Stimulated activated naive CD8-positive, alpha-beta T cell treated with anti-CD3 and anti-CD28 coated beads, Interleukin-15, Interleukin-2, amounts not matched to agents 100 ng/mL and 50 ng/mL, for 24 hours (primary cell): ENCODE data around the gene DBF4B.
"Not testable (repeated sequence)": the region's sequence is repeated elsewhere in the genome, so short reads cannot be mapped to it uniquely, and the experiment has no call there.

Experiments
- H3K27ac Mint-ChIP-seq: one replicate; pipeline ENCODE4 v1.8.0; 2021; ENCODE audit warnings: mild to moderate bottlenecking, mixed read lengths
- H3K27me3 Mint-ChIP-seq: one replicate; pipeline ENCODE4 v1.8.0; 2021; ENCODE audit warnings: mixed read lengths
- H3K36me3 Mint-ChIP-seq: one replicate; pipeline ENCODE4 v1.8.0; 2021; ENCODE audit warnings: low read depth, mixed read lengths
- H3K4me1 Mint-ChIP-seq: one replicate; pipeline ENCODE4 v1.8.0; 2021; ENCODE audit warnings: low read depth, mixed read lengths
- H3K4me3 Mint-ChIP-seq: one replicate; pipeline ENCODE4 v1.8.0; 2021; ENCODE audit warnings: mild to moderate bottlenecking, mixed read lengths
- H3K9me3 Mint-ChIP-seq: one replicate; pipeline ENCODE4 v1.8.0; 2021; ENCODE audit warnings: mixed read lengths

The DBF4B gene

GRCh38 chr17:44749076-44749979, 40.9 kb downstream of the DBF4B start:
- Mint-ChIP-seq H3K36me3 (peaks cover 25% of the 10 kb centered on the region), H3K27me3 (no peaks in the 10 kb centered on the region), H3K9me3 (no peaks in the 10 kb centered on the region), H3K27ac (no peak overlapping the region), H3K4me1 (no peaks in the 10 kb centered on the region), H3K4me3 (no peak overlapping the region)

DNA sequence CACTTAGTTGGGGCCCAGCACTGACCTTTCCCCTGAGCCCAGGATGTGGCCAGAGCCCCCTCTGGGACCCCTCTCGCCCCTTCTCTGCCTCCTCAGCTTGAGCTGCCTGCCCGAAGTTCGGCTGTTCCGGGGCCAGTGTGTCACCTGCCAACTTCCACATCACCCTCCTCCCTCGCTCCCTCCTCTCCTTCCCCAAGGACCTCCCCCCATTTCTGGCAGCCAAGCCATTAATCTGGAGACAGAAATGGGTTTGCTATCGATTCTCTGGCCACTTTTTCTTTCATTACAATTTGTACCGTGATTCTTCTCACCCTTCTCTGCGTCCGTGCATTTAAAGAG, 41.5 kb downstream of the DBF4B start:
- H3K27me3 Mint-ChIP-seq = no peaks in the 10 kb centered on the region
- no peak overlapping the region for H3K27ac Mint-ChIP-seq
- H3K4me3 Mint-ChIP-seq = no peak overlapping the region
- no peaks in the 10 kb centered on the region for H3K4me1 Mint-ChIP-seq
- peaks cover 25% of the 10 kb centered on the region for H3K36me3 Mint-ChIP-seq
- H3K9me3 Mint-ChIP-seq = no peaks in the 10 kb centered on the region

GRCh38 chr17:44751331-44751730, 42.9 kb downstream of the DBF4B start:
- Mint-ChIP-seq H3K36me3 (peaks cover 22% of the 10 kb centered on the region), H3K27ac (no peak overlapping the region), H3K9me3 (no peaks in the 10 kb centered on the region), H3K27me3 (no peaks in the 10 kb centered on the region), H3K4me3 (no peak overlapping the region), H3K4me1 (no peaks in the 10 kb centered on the region)

DNA sequence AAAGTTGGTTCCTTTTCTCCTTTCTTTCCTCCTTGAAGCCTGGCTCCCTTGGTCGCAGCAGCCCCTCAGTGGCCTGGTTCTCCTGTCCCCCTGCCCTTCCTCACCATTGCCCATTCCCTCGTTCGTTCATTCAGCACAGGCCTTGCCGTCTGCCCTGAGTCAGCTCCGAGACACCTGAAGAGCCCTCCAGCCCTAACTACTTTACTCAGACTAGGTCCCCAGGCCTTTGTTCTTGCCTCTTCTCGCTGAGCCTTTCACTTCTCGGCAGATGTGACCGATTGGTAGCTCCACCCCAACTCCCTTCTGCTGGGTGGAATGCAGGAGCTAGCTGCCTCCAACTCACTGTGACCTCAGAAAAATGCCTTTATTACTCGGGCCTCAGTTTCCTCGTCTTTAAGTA, 43.3 kb downstream of the DBF4B start:
- no peaks in the 10 kb centered on the region for H3K9me3 Mint-ChIP-seq
- H3K27ac Mint-ChIP-seq = no peak overlapping the region
- H3K4me1 Mint-ChIP-seq = no peaks in the 10 kb centered on the region
- no peak overlapping the region for H3K4me3 Mint-ChIP-seq
- peaks cover 21% of the 10 kb centered on the region for H3K36me3 Mint-ChIP-seq
- peaks cover under 1% of the 10 kb centered on the region for H3K27me3 Mint-ChIP-seq

GRCh38 chr17:44752953-44753861, 44.7 kb downstream of the DBF4B start:
- Mint-ChIP-seq H3K27me3 (peaks cover 13% of the 10 kb centered on the region), H3K27ac (no peak overlapping the region), H3K9me3 (no peaks in the 10 kb centered on the region), H3K4me3 (no peak overlapping the region), H3K36me3 (peaks cover 17% of the 10 kb centered on the region), H3K4me1 (no peaks in the 10 kb centered on the region)

DNA sequence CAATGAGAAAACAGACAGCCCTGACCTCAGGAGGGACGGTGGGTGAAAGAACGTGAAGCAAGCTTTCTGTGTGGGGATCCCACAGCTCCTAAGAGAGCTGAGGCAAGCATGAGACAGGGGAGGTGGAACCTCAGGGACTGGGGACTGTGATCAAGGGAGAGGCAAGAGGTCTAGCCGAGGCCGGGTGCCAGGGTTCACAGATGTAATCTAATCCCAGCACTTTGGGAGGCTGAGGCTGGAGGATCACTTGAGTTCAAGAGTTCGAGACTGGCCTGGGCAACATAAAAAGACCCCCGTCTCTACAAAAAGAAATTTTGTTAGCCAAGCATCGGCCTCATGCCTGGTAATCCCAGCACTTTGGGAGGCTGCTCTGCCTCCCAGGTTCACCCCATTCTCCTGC, 45.8 kb downstream of the DBF4B start:
- peaks cover 14% of the 10 kb centered on the region for H3K27me3 Mint-ChIP-seq
- no peaks in the 10 kb centered on the region for H3K9me3 Mint-ChIP-seq
- no peak overlapping the region for H3K27ac Mint-ChIP-seq
- peaks cover 17% of the 10 kb centered on the region for H3K36me3 Mint-ChIP-seq
- H3K4me3 Mint-ChIP-seq = no peak overlapping the region
- H3K4me1 Mint-ChIP-seq = no peaks in the 10 kb centered on the region

DNA sequence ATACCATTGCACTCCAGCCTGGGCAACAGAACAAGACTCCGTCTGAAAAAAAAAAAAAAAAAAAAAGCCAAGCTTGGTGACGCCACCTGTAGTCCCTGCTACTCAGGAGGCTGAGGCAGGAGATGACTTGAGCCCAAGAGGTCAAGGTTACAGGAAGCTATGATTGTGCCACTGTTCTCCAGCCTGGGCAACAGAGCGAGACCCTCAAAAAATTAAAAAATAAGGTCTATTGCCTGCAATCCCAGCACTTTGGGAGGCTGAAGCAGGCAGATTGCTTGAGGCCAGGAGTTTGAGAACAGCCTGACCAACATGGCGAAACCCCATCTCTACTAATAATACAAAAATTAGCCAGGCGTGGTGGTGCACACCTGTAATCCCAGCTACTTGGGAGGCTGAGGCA, 46.7 kb downstream of the DBF4B start:
- Mint-ChIP-seq H3K36me3 (peaks cover 14% of the 10 kb centered on the region), H3K27me3 (peaks cover 17% of the 10 kb centered on the region)
- H3K27ac Mint-ChIP-seq, H3K4me1 Mint-ChIP-seq, H3K9me3 Mint-ChIP-seq, H3K4me3 Mint-ChIP-seq: not testable (repeated sequence)

DNA sequence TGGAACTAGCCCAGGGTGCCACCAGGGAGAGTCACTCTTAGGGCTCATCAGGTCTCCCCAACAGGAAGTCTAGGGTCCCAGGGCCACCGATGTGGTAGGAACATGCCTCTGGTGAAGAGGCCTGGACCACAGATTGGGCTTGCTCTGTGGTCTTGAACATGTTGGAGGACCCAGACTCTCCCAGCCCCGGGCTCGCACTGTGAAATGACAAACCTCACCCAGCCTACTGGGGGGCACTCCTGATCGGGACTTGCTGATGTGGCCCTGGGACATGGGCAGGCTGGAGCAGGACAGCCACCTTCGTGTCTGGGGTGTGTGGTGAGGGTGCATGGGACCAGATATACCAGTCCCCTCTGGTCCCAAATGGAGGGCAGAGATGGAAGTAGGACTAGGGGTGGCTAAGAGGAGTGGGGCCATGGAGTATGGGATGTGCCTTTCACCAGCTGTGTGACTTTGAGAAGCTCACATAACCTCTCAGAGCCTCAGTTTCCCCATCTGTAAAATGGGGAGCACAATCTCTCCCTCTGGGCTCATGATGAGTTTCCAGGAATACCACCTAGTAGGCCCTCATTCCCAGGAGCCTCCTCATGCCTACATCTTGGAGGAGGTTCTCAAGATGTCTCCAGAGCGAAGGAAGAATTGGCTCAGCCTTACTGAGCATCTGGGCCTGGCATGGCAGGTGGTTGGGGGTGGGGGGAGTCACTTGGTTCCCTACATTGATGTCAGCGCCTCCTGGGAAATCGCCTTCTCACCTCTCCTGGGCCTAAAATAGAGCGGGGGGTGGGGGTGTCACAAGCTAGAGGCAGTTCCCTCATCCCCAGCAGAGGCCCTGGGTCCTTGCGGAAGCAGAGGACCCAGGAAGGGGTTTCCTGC, 48.8 kb downstream of the DBF4B start:
- Mint-ChIP-seq H3K27me3 (peaks cover 26% of the 10 kb centered on the region), H3K9me3 (no peaks in the 10 kb centered on the region), H3K4me1 (no peaks in the 10 kb centered on the region), H3K36me3 (no peaks in the 10 kb centered on the region), H3K27ac (no peak overlapping the region), H3K4me3 (no peak overlapping the region)

DNA sequence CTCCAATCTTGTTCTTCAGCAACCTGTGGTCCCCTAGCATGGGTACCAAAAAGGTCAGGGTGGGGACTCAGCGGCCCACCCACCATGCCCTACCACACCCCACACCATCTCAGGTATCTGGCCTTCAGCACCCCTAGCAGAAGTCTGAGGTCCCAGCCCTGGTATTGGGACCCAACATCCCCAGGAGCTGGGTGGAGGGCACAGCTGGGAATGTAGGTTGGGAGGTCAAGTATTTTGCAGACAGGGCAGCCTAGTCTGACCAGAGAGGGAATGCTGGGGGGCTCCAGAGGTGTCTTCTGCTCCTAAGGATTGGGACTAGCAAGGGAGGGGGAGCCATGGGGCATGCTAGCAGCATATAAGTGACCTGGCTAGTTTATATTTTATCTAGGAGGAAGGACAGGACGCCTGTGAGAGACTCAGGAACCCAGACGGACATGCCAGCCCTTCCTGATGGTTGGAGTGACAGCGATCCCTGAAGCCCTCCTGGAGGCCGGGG, 49.5 kb downstream of the DBF4B start:
- no peak overlapping the region for H3K27ac Mint-ChIP-seq

DNA sequence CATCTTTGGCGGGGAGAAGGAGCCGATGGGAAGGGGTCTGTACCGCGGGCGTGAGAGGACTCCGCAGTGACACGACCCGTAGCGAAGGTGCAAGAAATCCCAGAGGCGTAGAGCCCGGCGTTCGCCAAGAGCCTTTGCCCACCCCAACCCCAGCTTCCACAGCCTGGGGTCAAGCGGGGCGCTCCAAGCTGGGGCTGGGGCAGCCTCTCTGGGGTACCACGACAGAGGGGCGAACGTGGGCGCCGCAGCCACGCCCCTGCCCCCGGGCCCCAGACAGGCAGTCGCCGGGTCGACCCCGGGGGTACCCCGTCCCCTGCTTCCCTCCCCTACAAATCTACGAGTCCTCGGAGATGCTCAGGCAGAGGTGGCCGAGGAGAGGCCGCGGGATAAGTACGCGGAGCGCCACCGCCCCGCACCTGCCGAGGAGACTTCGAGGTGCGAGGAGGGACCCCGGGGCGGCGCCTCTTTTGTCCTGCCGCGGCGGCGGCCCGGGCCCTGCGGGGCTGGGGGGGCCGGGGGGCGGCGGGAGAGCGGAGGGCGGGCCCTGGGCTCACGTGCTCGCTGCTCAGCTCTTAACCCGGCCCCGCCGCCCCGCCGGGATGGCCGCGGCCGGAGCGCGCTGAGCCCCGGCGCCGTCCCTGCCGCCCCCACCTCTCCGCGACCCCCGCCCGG, 50.1 kb downstream of the DBF4B start, which contains the start of gene ADAM11:
TSS of gene ADAM11 (plus strand) at position 575 of the 672 bp plus-strand sequence. CDS start 212 bp downstream, outside the sequence.
- no peaks in the 10 kb centered on the region for H3K9me3 Mint-ChIP-seq
- no peaks in the 10 kb centered on the region for H3K4me1 Mint-ChIP-seq
- H3K27me3 Mint-ChIP-seq = peaks cover 29% of the 10 kb centered on the region
- no peaks in the 10 kb centered on the region for H3K36me3 Mint-ChIP-seq
- H3K27ac Mint-ChIP-seq = no peak within 1 kb of the TSS
- H3K4me3 Mint-ChIP-seq = peak within 1 kb of the TSS; percentile 48

More for the DNA sequence above, 49.5 kb downstream of the DBF4B start:
- Mint-ChIP-seq H3K36me3 (no peaks in the 10 kb centered on the region), H3K4me3 (peak overlapping the region; percentile 48), H3K27me3 (peaks cover 29% of the 10 kb centered on the region), H3K9me3 (no peaks in the 10 kb centered on the region), H3K4me1 (no peaks in the 10 kb centered on the region)

GRCh38 chr17:44759086-44759915, 50.8 kb downstream of the DBF4B start:
- H3K27ac Mint-ChIP-seq = no peak overlapping the region
- no peaks in the 10 kb centered on the region for H3K4me1 Mint-ChIP-seq
- H3K4me3 Mint-ChIP-seq = no peak overlapping the region
- H3K36me3 Mint-ChIP-seq = no peaks in the 10 kb centered on the region
- H3K9me3 Mint-ChIP-seq = no peaks in the 10 kb centered on the region
- peaks cover 29% of the 10 kb centered on the region for H3K27me3 Mint-ChIP-seq

- H3K4me3 Mint-ChIP-seq = no peak overlapping the region
Observed at GRCh38 chr17:44759916-44760243, 51.4 kb downstream of the DBF4B start.

GRCh38 chr17:44760474-44761308, 52.2 kb downstream of the DBF4B start:
- Mint-ChIP-seq H3K27me3 (peaks cover 29% of the 10 kb centered on the region), H3K4me3 (no peak overlapping the region), H3K4me1 (no peaks in the 10 kb centered on the region), H3K9me3 (no peaks in the 10 kb centered on the region), H3K36me3 (no peaks in the 10 kb centered on the region), H3K27ac (no peak overlapping the region)

More at GRCh38 chr17:44759916-44760243, 51.4 kb downstream of the DBF4B start:
- Mint-ChIP-seq H3K27me3 (peaks cover 29% of the 10 kb centered on the region), H3K9me3 (no peaks in the 10 kb centered on the region), H3K27ac (no peak overlapping the region), H3K36me3 (no peaks in the 10 kb centered on the region), H3K4me1 (no peaks in the 10 kb centered on the region)
